ENCODE data around the gene KAT2A. TPM values are rescaled to one million over a fixed set of nuclear protein-coding genes. Genes with fewer than 3 reads are reported as not detected.
A peak's percentile ranks its signal among the peaks of the same experiment; 100 is the strongest.

KAT2A gene
- total RNA-seq (2021; fragmentation: NEBNext Ultra II Directional; extraction: Animal tissue kit (Norgen Biotek cat#: 25700)): 10 to 100 TPM; 21.5 to 36.2 (median 25.3) TPM
- long read RNA-seq, partial matches to known transcripts: 8 of 12 reads
- long read RNA-seq, other reads (novel, unspliced or antisense): 2 of 12 reads

GRCh38 chr17:42120770-42121769, at the start of gene KAT2A:
TSS of gene KAT2A (minus strand) at chr17:42121367. CDS start at chr17:42121304, 63 bp downstream.
- Mint-ChIP-seq H3K36me3 (ENCODE audit: low read depth) (peaks cover 22% of the 10 kb centered on the region), H3K4me1 (ENCODE audit: low read depth) (peaks cover 29% of the 10 kb centered on the region), H3K27ac (peak within 1 kb of the TSS; percentile 53), H3K9me3 (no peaks in the 10 kb centered on the region), H3K27me3 (ENCODE audit: insufficient read depth) (peaks cover 5% of the 10 kb centered on the region), H3K4me3 (peak within 1 kb of the TSS; percentile 76)
- no peak for TF ChIP-seq CTCF (IDR thresholded peaks at IDR 0.05)
- DNase-seq: peak; percentile 72

- Mint-ChIP-seq H3K27ac (no peak overlapping the region), H3K27me3 (ENCODE audit: insufficient read depth) (peaks cover 41% of the 10 kb centered on the region), H3K9me3 (no peaks in the 10 kb centered on the region), H3K4me3 (no peak overlapping the region), H3K36me3 (ENCODE audit: low read depth) (no peaks in the 10 kb centered on the region), H3K4me1 (ENCODE audit: low read depth) (no peaks in the 10 kb centered on the region)
- no peak for TF ChIP-seq CTCF (IDR thresholded peaks at IDR 0.05)
- no peak for DNase-seq
Measured at GRCh38 chr17:42169351-42169750, 48.2 kb upstream of the KAT2A start.

GRCh38 chr17:42167807-42168206, 46.6 kb upstream of the KAT2A start:
- Mint-ChIP-seq H3K4me3 (no peak overlapping the region), H3K4me1 (ENCODE audit: low read depth) (no peaks in the 10 kb centered on the region), H3K36me3 (ENCODE audit: low read depth) (no peaks in the 10 kb centered on the region), H3K9me3 (no peaks in the 10 kb centered on the region), H3K27ac (no peak overlapping the region), H3K27me3 (ENCODE audit: insufficient read depth) (peaks cover 28% of the 10 kb centered on the region)
- no peak for DNase-seq
- no peak for TF ChIP-seq CTCF (IDR thresholded peaks at IDR 0.05)

GRCh38 chr17:42166196-42166763, 45.1 kb upstream of the KAT2A start:
- no peak for TF ChIP-seq CTCF (IDR thresholded peaks at IDR 0.05)
- no peaks in the 10 kb centered on the region for H3K9me3 Mint-ChIP-seq
- H3K27me3 Mint-ChIP-seq (ENCODE audit: insufficient read depth): peaks cover 18% of the 10 kb centered on the region
- DNase-seq: no peak
- H3K27ac Mint-ChIP-seq: no peak overlapping the region
- H3K36me3 Mint-ChIP-seq (ENCODE audit: low read depth): no peaks in the 10 kb centered on the region
- H3K4me3 Mint-ChIP-seq: no peak overlapping the region
- no peaks in the 10 kb centered on the region for H3K4me1 Mint-ChIP-seq (ENCODE audit: low read depth)

- Mint-ChIP-seq H3K36me3 (ENCODE audit: low read depth) (no peaks in the 10 kb centered on the region), H3K27ac (no peak overlapping the region), H3K4me1 (ENCODE audit: low read depth) (no peaks in the 10 kb centered on the region), H3K4me3 (no peak overlapping the region), H3K27me3 (ENCODE audit: insufficient read depth) (peaks cover 13% of the 10 kb centered on the region), H3K9me3 (no peaks in the 10 kb centered on the region)
- no peak for DNase-seq
- no peak for TF ChIP-seq CTCF (IDR thresholded peaks at IDR 0.05)
Measured at GRCh38 chr17:42165751-42166150, 44.6 kb upstream of the KAT2A start.

Measured in HFFc6 (cell line).